Measurements from ENCODE around the gene CHD1L.
"Not testable (repeated sequence)": the region's sequence is repeated elsewhere in the genome, so short reads cannot be mapped to it uniquely, and the experiment has no call there.

The CHD1L gene

DNA sequence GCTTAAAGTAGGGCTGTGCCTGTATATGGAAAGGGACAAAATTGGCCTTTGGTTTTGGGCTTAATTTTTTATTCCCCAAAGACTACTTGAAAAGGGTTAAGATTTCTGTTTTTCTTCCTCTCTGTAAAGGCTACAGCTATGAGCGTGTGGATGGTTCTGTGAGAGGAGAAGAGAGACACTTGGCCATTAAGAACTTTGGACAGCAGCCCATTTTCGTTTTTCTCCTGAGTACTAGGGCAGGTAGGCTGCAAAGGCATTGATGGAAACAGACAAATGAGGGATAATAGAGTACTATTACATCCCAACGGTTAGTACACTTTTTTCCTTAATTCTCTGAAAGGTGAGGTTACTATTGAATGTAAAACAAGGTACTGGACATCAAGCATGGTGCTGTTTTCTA is 29.6 kb downstream of the CHD1L start:
- DNase-seq = no peak

DNA sequence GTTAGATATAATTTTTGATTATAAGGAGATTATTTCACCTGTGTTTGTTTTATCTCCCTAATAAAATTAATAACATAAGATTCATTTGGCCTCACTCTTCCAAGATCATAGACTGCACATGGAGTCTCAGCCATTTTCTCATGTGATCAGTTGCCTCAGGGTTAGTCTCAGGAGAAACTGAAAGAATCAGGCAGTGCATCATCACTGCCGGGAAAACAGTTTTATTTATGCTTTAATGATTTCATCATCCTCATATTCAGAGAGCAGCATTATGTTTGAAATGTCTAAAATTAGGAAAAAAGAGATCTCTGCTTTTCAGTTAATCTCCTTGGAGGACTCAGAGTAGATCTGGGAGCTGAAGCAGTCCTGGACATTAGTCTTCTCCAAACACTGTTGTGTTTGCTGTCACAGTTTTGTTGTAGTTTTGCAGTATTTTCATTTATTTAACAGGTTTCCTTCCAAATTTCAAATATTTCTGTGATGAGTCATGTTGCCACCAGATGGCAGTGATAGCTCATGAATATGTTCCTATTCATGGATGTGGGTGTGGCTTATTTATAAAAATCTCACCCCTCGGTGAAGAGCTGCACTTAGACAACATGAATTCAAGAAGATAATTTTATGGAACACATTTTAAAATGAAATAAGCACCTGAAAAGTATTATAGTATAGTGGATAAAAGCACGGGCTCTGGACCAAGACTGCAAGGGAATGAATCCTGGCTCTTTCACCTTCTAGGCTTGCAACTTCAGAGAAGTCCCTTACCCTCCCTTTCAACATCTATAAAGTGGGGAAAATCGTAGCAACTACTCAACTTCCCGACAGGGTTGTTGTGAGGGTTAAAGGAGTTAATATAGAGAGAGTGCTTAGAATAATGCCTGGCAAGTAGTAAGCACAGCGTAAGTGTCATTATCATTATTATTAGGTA is 31.2 kb downstream of the CHD1L start:
- peak; percentile 26 for DNase-seq

DNA sequence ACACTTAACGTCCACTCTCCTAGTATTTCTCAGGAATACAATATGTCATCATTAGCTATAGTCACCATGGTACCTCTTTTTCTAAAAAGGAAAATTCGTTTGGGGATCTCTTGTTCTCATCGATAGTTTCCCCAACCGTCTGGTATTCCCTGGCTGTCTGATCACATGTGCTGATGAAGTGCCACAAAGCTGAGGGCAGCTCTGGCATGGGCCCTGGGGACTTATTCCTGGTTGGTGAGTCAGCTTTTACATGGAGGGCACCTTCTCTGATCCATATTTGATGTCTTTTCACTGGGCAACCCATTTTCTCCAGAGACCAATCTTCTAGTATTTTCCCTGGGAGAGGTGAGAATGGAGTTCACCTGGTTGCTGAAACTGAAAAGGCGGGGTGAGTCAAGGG is 39.5 kb downstream of the CHD1L start:
- DNase-seq = no peak

DNA sequence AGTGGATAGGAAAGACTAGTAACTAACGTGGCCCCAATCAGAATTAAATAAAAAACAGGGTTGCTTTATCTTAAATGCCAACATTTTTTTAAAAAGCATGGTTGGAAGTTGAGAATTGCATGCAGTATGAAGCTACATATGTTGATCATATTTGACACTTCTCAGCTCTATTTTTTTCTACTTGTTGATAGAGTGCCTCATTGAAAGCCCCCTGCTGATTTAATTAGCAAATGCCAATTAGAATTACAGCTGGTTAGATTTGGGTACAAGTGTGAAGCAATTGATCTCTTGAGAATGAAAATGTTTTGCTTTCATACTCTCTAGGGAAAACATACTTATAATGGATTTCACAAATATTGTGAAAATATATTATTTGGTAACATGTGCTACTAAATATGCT is 40.5 kb downstream of the CHD1L start:
- no peak for DNase-seq

DNA sequence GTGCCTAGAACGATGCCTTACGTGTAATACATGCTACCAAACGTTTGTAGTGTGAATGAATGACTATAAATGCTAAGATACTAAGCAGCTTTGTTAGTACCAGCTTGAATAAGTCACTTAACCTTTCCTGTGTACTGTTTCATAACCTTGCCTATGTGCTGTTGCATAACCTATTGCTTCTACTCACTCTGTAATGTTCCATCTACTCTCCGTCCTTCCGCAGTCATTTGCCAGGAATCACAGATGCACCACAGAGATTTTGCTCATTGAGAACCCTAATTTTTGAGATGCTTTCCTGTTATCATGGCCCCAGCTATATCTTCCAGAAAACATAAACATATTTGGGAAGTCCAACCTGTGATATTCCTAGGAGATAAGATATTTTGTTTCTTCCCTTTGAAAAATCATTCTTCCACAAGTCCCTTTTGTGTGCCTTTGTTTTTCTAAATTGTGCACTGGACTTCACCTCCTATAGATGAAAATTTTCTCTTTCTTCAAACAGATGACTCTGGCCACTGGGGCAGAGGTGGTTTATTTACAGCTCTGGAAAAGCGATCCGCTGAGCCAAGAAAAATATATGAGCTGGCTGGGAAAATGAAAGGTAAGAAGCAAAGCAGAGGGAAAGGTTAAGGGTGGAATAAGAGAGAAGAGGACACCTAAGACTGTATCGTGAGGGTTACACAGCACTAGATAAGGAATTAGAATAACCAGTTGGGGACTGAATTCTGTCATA is 44.8 kb downstream of the CHD1L start:
- no peak for DNase-seq

DNA sequence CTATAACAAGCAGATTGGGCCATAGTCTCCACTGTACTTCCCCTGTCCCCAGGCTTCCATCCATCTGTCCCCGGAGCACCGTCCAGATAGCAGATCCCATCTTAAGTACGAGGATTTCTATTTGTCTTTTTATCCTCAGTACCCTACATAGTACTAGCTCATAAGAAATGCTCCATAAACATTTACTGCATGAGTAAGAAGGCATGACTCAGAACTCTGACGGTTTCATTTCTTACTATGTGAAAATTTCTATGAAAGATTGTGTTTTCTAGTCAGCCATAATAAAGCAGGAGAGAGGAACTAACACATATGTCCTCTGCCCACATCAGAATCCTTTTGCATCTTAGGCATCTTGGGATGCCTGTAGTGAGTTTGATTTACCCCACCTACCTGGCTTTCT is 49.5 kb downstream of the CHD1L start:
- no peak for DNase-seq

DNA sequence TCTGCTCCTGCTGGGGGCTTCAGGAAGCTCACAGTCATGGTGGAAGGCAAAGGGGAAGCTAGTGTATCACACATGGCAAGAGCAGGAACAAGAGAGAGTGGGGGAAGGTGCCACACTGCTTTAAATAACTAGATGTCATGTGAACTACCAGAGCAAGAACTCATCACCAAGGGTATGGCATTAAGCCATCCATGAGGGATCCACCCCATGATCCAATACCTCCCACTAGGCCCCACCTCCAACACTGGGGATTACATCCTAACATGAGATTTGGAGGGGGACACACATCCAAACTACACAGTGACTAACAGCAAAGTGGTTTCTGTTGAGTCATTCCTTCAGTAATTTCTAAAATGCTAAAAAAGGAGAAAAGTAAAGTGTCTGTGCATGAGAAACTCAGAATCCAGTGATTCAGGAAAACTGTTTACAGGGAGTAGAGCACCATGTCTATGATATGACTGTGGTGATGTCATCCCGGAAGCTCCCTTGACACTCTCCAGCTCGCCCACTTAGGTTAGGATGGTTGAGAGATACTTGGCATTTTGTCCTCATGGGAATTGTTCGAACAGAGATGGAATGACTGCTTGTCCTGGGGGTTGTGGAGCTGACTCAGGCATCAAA is 50.3 kb downstream of the CHD1L start:
- DNase-seq = no peak

DNA sequence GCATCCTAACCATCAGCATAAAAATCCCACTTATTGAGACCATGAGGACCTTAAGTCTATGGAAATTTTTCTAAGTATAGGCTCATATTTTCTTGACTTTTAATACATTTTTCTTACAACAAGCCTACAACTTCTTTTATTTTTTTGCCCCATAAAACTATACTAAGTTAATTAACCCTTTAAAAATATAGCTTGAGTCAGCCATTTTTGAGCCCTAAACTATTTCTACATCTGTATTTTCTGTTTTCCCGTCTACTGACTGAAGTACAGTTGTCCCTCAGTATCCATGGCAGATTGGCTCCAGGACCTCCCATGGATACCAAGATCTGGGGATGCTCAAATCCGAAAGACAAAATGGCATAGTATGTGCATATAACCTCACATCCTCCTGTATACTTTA is 55.0 kb downstream of the CHD1L start:
- DNase-seq = no peak

DNA sequence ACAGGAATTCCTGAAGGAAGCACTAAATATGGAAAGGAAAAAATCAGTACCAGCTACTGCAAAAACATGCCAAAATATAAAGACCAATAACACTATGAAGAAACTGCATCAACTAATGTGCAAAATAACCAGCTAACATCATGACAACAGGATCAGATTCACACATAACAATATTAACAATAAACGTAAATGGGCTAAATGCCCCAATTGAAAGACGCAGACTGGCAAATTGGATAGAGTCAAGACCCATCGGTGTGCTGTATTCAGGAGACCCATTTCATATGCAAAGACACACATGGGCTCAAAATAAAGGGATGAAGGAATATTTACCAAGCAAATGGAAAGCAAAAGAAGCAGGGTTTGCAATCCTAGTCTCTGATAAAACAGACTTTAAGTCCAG is 63.3 kb downstream of the CHD1L start:
- not testable (repeated sequence) for DNase-seq

DNA sequence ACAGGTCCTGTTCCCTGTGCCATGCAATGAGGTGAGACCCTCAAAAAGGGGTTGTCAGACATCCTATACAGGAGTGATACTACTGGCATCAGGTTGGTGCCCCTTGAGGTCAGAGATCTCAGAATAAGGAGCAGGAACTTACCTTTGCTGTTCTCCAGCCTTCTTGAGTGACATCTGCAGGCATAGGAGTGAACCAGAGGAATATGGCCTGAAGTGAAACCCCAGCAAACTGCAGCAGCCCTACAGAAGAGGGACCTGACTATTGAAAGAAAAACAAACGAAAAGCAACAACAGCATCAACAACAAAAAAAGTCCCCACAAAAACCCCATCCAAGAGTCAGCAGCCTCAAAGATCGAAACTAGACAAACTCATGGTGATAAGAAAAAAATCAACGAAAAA is 74.5 kb downstream of the CHD1L start:
- DNase-seq = no peak

DNA sequence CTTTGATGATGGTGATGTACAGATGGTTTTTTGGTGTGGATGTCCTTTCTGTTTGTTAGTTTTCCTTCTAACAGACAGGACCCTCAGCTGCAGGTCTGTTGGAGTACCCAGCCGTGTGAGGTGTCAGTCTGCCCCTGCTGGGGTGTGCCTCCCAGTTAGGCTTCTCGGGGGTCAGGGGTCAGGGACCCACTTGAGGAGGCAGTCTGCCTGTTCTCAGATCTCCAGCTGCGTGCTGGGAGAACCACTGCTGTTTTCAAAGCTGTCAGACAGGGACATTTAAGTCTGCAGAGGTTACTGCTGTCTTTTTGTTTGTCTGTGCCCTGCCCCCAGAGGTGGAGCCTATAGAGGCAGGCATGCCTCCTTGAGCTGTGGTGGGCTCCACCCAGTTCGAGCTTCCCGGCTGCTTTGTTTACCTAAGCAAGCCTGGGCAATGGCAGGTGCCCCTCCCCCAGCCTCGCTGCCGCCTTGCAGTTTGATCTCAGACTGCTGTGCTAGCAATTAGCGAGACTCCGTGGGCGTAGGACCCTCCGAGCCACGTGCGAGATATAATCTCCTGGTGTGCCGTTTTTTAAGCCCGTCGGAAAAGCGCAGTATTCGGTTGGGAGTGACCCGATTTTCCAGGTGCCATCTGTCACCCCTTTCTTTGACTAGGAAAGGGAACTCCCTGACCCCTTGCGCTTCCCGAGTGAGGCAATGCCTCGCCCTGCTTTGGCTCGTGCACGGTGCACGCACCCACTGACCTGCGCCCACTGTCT is 84.6 kb downstream of the CHD1L start:
- not testable (repeated sequence) for DNase-seq

DNA sequence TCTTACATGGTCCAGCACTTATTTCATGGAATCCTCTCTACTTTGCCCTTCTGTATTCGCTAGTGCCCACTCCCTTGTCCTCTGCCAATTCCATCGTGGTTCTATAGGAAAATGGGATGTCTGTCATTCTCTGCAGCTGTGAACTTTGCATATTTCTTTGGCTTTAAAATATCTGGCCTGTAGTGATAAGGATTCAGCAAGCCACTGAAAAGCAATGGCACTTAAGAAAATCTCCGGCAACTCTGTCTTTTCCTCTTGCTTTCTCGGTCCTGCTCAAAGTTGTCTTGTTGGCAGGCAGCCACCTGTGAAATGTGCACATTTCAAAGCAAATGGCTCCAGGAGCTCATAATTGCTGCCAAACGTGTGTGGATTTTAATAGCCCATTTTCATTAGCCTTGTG is 91.8 kb downstream of the CHD1L start:
- DNase-seq = no peak

DNA sequence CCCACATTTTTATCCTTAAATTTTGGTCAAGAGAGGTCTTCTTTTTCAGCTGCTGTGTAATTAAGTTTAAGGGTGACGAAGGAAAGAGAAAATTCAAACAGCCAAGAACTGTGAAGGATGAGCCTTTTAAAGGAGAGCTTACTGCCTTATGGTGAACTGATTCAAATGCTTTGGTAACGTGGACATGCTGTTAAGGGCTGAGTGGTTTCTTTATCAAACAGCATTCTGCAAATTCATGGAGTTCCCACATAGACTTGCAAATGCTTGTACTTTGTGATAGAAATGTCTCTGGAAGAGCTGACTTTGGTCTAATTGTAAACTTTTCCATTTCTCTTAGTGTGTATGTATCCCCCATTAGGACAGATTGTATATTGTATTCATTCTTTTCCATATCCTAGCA is 93.8 kb downstream of the CHD1L start:
- DNase-seq = no peak

DNA sequence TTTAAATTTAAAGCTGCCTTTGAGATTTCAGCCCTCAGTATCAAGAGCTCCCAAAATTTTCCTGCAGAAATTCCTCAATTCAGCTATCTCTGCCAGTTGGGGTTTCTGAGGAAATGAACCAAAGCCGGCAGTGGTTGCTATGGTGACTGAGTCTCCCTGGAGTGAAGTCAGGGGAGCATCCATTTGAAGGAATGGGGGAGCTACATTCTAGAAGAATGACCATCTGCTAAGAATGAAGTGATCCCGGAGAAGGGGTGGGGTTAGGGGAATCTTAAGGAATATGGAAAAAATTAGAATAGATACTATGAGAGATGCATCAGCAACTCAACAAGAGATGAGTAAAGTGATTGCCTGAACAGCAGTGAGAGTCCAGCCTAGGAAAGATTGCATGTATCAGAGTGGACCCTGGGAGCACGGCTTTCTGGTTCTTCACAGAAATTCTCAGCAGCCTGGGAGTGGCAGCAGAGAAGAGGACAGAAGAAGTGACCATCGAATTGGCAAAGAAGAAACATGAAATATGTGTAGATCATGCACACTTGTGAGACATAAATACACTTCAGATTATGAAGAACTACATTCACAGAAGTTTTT is 94.7 kb downstream of the CHD1L start:
- DNase-seq = peak; percentile 62

DNA sequence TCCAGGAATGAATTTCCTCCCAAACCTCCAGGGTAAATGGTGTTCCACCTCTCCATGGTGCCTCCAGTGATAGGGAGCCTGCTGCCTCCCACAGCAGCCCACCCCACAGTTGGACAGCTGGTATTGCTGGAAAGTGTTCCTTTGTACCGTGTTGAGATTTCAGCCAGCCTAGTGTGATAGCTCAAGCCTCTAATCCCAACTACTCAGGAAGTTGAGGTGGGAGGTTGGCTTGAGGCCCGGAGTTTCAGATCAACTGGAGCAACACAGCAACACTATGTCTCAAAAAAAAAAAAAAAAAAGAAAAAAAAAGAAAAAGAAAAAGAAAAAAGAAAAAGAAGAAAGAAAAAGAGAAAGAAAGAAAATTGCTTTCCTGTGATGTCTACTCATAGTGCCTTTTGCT is 96.1 kb downstream of the CHD1L start:
- no peak for DNase-seq

DNA sequence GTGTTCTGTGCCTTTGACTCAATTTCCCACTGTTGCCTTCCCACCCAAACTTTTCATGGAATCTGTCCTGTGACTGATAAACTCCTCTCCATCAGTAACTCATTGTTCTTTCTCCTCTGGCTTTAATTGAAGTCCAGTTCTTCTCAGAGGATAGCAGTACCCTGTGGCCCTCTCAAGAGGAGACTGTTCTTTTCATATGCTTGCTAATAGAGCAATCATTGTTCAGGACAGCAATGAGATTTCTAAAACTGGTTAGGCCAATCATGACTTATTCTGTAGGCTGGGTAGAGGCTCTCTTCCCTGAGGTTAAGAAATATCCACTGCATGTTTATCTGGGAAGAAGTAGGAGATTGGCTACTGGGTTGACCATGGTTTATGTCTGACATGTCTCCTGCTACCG is 98.8 kb downstream of the CHD1L start:
- DNase-seq = no peak
